HG02852 (cell line): ENCODE data around the gene MYEF2.

ENCODE experiments used
- ATAC-seq: cut with Tn5 transposase; IDR thresholded peaks from one replicate; pipeline ENCODE4 v1.9.1; 2021; ENCODE audit warnings: mild to moderate bottlenecking, moderate library complexity; ENCODE audit not compliant: unreplicated experiment

The MYEF2 gene

GRCh38 chr15:48090115-48090514 lies 88.0 kb downstream of the MYEF2 start:
- no peak for ATAC-seq

- no peak for ATAC-seq
Measured at GRCh38 chr15:48089702-48090101, 88.4 kb downstream of the MYEF2 start.

GRCh38 chr15:48087844-48088243 lies 90.3 kb downstream of the MYEF2 start:
- no peak for ATAC-seq

GRCh38 chr15:48086576-48086975 lies 91.5 kb downstream of the MYEF2 start:
- ATAC-seq = no peak

- no peak for ATAC-seq
Measured at GRCh38 chr15:48086133-48086532, 92.0 kb downstream of the MYEF2 start.

GRCh38 chr15:48085591-48085930 lies 92.5 kb downstream of the MYEF2 start:
- no peak for ATAC-seq

- peak; percentile 64 for ATAC-seq
Measured at GRCh38 chr15:48084759-48085590, 93.1 kb downstream of the MYEF2 start.
